HG03159 (cell line): ENCODE measurements around the gene PCDHGA10.
A peak's percentile ranks its signal among the peaks of the same experiment; 100 is the strongest.
"Not testable (repeated sequence)": the region's sequence is repeated elsewhere in the genome, so short reads cannot be mapped to it uniquely, and the experiment has no call there.

ENCODE experiments used
- ATAC-seq: cut with Tn5 transposase; IDR thresholded peaks from one replicate; pipeline ENCODE4 v1.9.1; 2021; ENCODE audit warnings: mild to moderate bottlenecking, moderate library complexity; ENCODE audit not compliant: unreplicated experiment

The PCDHGA10 gene

GRCh38 chr5:141392429-141393198 is 20.2 kb upstream of the PCDHGA10 start, which contains the start of gene PCDHGA8:
Gene PCDHGA8 (plus strand): TSS chr5:141392633. CDS start chr5:141392814, 181 bp downstream.
- no peak for ATAC-seq

GRCh38 chr5:141393267-141393666 is 19.5 kb upstream of the PCDHGA10 start:
- ATAC-seq = no peak

- not testable (repeated sequence) for ATAC-seq
Observed at GRCh38 chr5:141394401-141395187, 18.2 kb upstream of the PCDHGA10 start.

GRCh38 chr5:141397756-141398551 is 14.8 kb upstream of the PCDHGA10 start, which contains the start of gene PCDHGB5:
Gene PCDHGB5 (plus strand): TSS chr5:141397947. CDS start chr5:141398128, 181 bp downstream.
- peak; percentile 92 for ATAC-seq

GRCh38 chr5:141398608-141399007 is 14.2 kb upstream of the PCDHGA10 start:
- no peak for ATAC-seq

GRCh38 chr5:141399555-141400258 is 13.1 kb upstream of the PCDHGA10 start:
- ATAC-seq = no peak

- no peak for ATAC-seq
Observed at GRCh38 chr5:141402553-141403243, 10.1 kb upstream of the PCDHGA10 start, which contains the start of gene PCDHGA9. Gene PCDHGA9 (plus strand): TSS chr5:141402778. CDS start chr5:141402953, 175 bp downstream.

- no peak for ATAC-seq
Observed at GRCh38 chr5:141403387-141403786, 9.4 kb upstream of the PCDHGA10 start.

- ATAC-seq = not testable (repeated sequence)
Observed at GRCh38 chr5:141407790-141408505, 4.8 kb upstream of the PCDHGA10 start, which contains the start of gene PCDHGB6. Gene PCDHGB6 (plus strand): TSS chr5:141408021. CDS start chr5:141408203, 182 bp downstream.

- no peak for ATAC-seq
Observed at GRCh38 chr5:141409598-141410306, 3.0 kb upstream of the PCDHGA10 start.

GRCh38 chr5:141411575-141411974 is 1.2 kb upstream of the PCDHGA10 start:
- no peak for ATAC-seq

- no peak for ATAC-seq
Observed at GRCh38 chr5:141413540-141414069, 818 bp downstream of the PCDHGA10 start.

- not testable (repeated sequence) for ATAC-seq
Observed at GRCh38 chr5:141414548-141415274, 1.9 kb downstream of the PCDHGA10 start.

GRCh38 chr5:141415275-141415618 is 2.5 kb downstream of the PCDHGA10 start:
- not testable (repeated sequence) for ATAC-seq

GRCh38 chr5:141417494-141418172 is 4.8 kb downstream of the PCDHGA10 start, which contains the start of gene PCDHGB7:
Gene PCDHGB7 (plus strand): TSS chr5:141417677. CDS start chr5:141417860, 183 bp downstream.
- ATAC-seq = peak; percentile 79

- ATAC-seq = no peak
Observed at GRCh38 chr5:141419074-141419880, 6.5 kb downstream of the PCDHGA10 start.
